H7 (cell line): ENCODE measurements around the gene TBL1Y. TPM values are rescaled to one million over a fixed set of nuclear protein-coding genes. Genes with fewer than 3 reads are reported as not detected.

ENCODE experiments used
- DNase-seq: peaks from one replicate; pipeline ENCODE4 v3.0.0; 2012
- H3K27me3 ChIP-seq: 2 replicates; pipeline ENCODE4 v1.6.0; 2011; ENCODE audit warnings: mild to moderate bottlenecking, low read length; ENCODE audit not compliant: control insufficient read depth, insufficient read depth
- H3K36me3 ChIP-seq: replicated peaks from 2 replicates; pipeline ENCODE4 v1.5.1; 2011; ENCODE audit warnings: low read length; ENCODE audit not compliant: control insufficient read depth, insufficient read depth
- H3K4me3 ChIP-seq: 2 replicates; pipeline ENCODE4 v1.5.1; 2011; ENCODE audit warnings: low read depth, mild to moderate bottlenecking, control low read depth, low read length, moderate library complexity; ENCODE audit not compliant: insufficient read depth
- total RNA-seq: library from RNA; depleted of rRNA; stranded (reverse); fragments of >200 nt; shearing (Covaris generic); gene quantifications from 2 replicates; pipeline ENCODE4 v1.2.3, GENCODE V29; 2014; rRNA removed

The TBL1Y gene
- total RNA-seq, 1 experiment from 2014 or later: not detected

DNA sequence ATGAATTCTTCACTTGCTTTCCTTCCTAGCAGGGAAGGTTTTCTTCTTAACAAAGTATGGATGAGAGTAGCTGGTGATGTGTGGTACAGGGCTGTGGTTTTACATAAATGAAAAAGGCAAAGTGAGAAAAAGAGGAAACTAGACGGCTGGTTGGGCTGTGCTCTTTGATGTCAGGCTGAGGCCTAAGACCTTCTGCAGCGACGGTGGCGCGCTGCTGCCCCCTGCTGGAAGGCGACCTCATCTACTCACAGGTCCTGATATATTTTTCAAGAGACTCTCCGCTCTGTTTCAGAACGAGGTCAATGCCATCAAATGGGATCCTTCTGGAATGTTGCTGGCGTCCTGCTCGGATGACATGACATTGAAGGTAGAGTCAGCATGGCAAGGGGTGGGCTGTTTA lies 175.1 kb downstream of the TBL1Y start:
- H3K27me3 ChIP-seq: no peaks in the 10 kb centered on the region
- no peaks in the 10 kb centered on the region for H3K36me3 ChIP-seq
- H3K4me3 ChIP-seq: no peak overlapping the region
- DNase-seq: no peak

DNA sequence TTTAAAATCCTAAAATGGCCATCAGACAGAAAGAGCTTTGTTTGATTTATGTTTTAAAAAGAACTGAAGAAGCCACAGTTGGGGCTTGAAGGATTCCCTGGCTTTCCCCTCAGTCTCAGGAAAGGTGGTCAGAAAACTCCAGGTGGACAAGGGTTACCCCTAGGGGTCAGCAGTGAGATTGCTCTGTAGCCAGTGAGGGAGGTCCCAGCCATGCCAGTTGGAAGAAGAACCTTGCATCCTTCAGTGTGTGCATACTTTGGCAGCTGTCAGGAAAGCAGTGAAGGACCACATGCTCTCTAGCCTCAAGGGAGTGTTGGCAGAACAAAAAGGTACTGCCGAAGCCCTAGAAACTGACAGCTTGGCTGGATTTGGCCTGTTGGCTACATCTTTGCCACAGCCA lies 182.3 kb downstream of the TBL1Y start:
- DNase-seq: no peak
- Histone ChIP-seq H3K4me3 (no peak overlapping the region), H3K27me3 (no peaks in the 10 kb centered on the region), H3K36me3 (no peaks in the 10 kb centered on the region)

DNA sequence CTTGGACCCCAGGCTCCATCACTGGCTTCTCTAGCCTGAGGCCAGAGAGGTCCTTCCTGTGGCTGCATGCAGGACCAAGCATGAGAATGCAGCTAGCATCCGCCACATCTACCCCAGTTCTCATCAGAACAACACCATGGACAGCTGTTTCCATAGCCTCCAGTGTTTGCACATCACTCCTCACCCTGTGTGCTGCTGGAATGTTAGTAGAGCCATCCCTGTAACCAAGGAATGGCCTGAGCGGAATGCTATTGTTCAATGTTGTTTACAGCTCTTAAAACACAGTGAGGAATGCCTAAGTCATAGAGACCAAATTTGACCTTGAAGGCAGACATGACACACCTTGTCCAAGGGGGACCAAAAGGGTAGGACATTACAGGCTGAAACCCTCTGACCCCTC lies 183.9 kb downstream of the TBL1Y start:
- no peak overlapping the region for H3K4me3 ChIP-seq
- DNase-seq: no peak
- no peaks in the 10 kb centered on the region for H3K27me3 ChIP-seq
- H3K36me3 ChIP-seq: no peaks in the 10 kb centered on the region

DNA sequence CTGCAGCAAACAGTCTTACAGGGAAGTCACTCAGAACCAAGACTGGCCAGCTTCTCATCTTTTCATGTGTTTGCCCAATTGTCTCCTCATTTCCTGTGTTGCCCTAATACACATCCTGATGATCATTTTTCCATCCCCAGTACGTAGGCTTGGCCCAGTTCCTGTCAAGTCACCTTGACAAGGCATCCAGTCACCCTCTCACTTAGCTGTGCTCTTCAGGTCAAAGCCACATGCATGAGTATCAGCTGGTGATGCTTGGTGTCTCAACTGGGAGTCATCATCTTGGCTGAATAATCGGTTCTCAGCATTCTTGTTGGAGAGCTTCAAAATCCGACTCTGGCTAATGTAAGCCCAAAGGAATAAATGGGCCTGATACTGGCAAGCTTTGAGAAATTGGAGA lies 186.5 kb downstream of the TBL1Y start:
- Histone ChIP-seq H3K27me3 (no peaks in the 10 kb centered on the region), H3K4me3 (no peak overlapping the region), H3K36me3 (no peaks in the 10 kb centered on the region)
- DNase-seq: no peak

DNA sequence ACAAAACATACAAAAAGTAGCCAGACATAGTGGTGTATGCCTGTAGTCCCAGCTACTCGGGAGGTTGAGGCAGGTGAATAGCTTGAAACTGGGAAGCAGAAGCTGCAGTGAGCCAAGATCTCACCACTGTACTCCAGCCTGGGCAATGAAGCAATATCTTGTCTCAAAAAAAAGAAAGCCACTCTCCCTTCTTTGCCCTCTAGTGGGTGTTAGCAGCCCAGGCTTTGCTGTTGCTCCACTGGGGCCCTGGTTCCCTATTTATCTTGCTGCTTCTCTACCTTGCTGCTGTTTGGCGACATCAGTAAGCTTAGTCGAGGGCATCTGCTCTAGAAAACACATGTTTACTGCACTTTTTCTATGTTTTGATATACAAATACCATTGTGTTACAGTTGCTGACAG lies 189.2 kb downstream of the TBL1Y start:
- H3K4me3 ChIP-seq: no peak overlapping the region
- H3K27me3 ChIP-seq: no peaks in the 10 kb centered on the region
- DNase-seq: no peak
- H3K36me3 ChIP-seq: no peaks in the 10 kb centered on the region

DNA sequence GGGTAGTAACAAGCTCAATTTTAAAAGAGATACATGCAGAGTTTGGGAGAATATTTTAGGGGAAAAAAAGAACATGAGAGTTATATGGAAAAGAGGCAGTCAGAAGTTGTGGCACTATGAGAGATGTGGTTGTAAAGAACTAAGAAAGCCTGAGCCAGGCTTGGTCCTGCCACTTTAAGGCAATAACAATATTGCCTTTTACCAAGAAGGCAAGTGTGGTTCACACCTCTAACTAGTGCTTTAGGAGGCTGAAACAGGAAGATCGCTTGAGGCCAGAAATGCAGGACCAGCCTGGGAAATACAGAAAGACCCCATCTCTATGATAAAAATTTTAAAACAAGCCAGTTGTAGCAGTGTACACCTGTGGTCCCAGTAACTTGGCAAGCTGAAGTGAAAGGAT lies 192.2 kb downstream of the TBL1Y start:
- H3K27me3 ChIP-seq: no peaks in the 10 kb centered on the region
- no peak for DNase-seq

DNA sequence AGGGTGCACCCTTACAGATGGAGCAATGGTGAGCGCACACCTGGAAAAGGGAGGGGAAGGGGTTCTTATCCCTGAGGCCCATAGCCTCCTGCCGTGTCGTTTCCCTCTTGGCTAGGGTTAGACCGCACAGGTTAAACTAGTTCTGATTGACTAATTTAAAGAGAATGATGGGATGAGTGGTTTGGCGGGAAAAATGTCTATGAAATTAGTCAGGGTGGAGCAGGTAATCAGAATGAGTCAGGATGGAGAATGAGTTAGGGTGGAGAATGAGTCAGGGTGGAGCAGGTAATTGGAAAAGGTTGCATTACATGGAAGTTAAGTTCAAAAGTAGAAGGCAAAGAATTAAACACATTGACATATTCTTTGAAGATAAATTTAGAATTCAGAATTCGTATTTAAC lies 196.7 kb downstream of the TBL1Y start:
- no peak for DNase-seq
- Histone ChIP-seq H3K36me3 (no peaks in the 10 kb centered on the region), H3K4me3 (no peak overlapping the region), H3K27me3 (no peaks in the 10 kb centered on the region)

More for the DNA sequence above, 192.2 kb downstream of the TBL1Y start:
- Histone ChIP-seq H3K36me3 (no peaks in the 10 kb centered on the region), H3K4me3 (no peak overlapping the region)

DNA sequence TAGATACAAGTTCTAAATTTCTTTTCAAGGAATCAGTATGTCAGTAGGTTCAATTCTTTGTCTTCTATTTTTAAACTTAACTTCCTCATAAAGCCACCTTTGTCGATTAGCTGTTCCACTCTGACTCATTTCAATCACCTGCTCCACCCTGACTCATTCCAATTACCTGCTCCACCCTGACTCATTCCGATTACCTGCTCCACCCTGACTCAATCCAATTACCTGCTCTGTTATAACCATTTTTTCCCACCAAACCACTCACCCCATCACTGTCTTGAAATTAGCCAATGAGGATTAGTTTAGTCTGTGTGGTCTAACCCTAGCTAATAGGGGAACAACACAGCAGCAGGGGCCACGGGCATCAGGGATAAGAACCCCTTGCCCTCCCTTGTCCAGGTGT lies 199.6 kb downstream of the TBL1Y start:
- Histone ChIP-seq H3K36me3 (no peaks in the 10 kb centered on the region), H3K4me3 (no peak overlapping the region), H3K27me3 (no peaks in the 10 kb centered on the region)
- DNase-seq: no peak

DNA sequence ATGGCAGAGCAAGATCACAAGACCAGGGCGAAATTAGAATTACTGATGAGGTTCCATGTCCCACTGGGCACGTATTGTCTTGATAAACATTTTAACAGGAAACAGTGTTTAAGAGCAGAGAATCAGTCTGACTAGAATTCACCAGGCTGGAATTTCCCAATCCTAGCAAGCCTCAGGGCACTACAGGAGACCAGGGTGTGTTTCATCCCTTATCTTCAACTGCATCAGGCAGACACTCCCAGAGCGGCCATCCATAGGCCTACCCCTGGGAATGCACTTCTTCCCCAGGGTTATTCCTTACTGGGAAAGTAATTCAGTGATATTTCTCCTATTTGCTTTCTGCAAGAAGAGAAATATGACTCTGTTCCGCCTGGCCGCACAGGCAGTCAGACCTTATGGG lies 205.4 kb downstream of the TBL1Y start:
- Histone ChIP-seq H3K27me3 (no peaks in the 10 kb centered on the region), H3K4me3 (no peak overlapping the region), H3K36me3 (no peaks in the 10 kb centered on the region)
- DNase-seq: no peak

DNA sequence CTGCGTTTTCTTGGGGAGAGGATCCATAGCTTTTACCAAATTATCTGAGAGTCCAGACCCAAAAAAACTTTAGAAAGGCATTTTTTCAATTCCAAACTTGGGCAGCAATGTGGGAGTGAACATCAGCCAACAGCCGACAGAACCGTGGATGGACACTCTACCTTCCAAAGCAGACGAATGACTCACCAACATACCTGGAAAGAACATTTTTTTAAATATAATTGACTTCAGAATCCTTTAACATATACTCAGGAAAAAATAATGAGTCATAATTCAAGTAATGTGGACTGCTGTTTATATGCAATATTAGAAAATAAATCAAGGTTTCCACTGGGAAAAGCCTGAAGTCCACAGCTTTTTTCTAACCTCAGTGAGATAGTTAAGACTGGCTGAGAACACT lies 211.7 kb downstream of the TBL1Y start:
- DNase-seq: no peak
- Histone ChIP-seq H3K36me3 (no peaks in the 10 kb centered on the region), H3K4me3 (no peak overlapping the region), H3K27me3 (no peaks in the 10 kb centered on the region)

DNA sequence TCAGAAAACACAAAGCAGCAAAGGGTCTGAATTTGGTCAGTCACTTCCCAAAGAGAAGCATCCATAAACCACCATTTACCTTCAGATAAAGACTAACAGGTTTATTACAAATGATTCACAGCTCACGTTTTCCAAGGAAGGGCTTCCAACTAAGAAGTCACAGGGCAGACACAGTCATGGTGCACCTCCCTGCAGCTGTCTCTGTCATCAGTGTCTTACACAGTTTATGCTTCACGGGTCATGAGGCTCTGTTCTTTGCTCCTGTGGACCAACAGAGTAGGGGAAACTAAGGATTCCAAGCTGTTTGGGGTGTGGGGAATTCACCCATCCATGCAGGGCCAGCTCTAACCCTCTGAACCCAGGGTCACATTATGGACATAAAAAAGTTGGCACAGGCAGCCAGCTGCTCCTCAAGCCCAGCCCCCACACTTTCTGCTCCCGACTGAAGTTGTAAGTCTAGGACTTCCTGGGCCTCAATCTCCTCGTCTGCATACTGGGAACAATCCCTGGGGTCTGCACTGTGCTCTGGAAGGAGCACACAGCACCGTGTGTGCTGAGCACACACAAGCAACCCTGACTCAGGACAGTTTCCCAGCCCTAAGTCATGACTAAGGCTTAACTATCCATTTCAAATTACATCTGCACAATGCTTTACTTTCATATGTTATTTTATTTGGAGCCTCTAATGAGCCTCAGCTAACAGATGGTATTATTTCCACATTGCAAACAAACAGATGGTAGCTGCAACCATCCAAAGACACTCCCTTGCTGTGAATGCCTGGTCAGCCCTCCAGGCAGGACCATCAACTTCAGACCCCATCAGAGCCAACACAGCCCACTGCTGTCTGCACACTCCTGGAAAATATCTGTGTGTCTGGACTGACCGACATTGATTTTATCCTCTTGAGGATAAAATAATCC lies 214.9 kb downstream of the TBL1Y start:
- DNase-seq: no peak
- no peaks in the 10 kb centered on the region for H3K27me3 ChIP-seq
- no peak overlapping the region for H3K4me3 ChIP-seq
- no peaks in the 10 kb centered on the region for H3K36me3 ChIP-seq

DNA sequence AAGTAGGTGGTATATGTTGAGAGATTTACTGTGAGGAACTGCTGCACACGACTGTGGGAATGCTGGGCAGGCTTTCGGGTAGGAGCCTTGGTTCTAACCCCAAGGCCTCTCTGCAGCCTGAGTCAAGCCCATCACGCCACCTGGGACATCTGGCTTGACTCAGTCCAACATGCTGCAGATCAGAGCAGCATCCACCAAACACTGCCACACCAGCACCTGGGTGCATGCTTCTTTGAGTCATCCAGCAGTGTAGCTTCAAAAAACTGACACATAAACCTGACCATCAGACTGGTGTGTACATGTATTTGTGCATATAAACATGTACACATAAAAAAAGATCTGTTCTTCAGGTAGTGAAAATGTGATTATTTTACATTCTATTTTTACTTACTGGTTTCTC lies 217.7 kb downstream of the TBL1Y start:
- DNase-seq: no peak
- H3K4me3 ChIP-seq: no peak overlapping the region
- H3K36me3 ChIP-seq: no peaks in the 10 kb centered on the region
- no peaks in the 10 kb centered on the region for H3K27me3 ChIP-seq

Other genes with a start within 250 kb of the TBL1Y start
- gene AMELY, start 1.1 kb downstream of the TBL1Y start, total RNA-seq: not detected in 2 replicates